ENCODE measurements around the gene FRMD4A. TPM values are rescaled to one million over a fixed set of nuclear protein-coding genes. Genes with fewer than 3 reads are reported as not detected.
"Not testable (repeated sequence)": the region's sequence is repeated elsewhere in the genome, so short reads cannot be mapped to it uniquely, and the experiment has no call there.

The FRMD4A gene
- total RNA-seq, 1 experiment from 2014 or later: 17.1 TPM

GRCh38 chr10:13961853-13962252 lies 368.9 kb downstream of the FRMD4A start:
- Histone ChIP-seq H3K36me3 (no peaks in the 10 kb centered on the region), H3K4me3 (no peak overlapping the region), H3K27ac (no peak overlapping the region), H3K9me3 (replicated peaks) (no peaks in the 10 kb centered on the region), H3K4me1 (peaks cover 15% of the 10 kb centered on the region), H3K27me3 (no peaks in the 10 kb centered on the region)
- DNase-seq: no peak

GRCh38 chr10:13961097-13961496 lies 369.6 kb downstream of the FRMD4A start:
- Histone ChIP-seq H3K27ac (peak overlapping the region; percentile 61), H3K36me3 (no peaks in the 10 kb centered on the region), H3K4me1 (peaks cover 15% of the 10 kb centered on the region), H3K4me3 (no peak overlapping the region), H3K27me3 (no peaks in the 10 kb centered on the region), H3K9me3 (replicated peaks) (no peaks in the 10 kb centered on the region)
- DNase-seq: peak; percentile 52 to 67

GRCh38 chr10:13960603-13961002 lies 370.1 kb downstream of the FRMD4A start:
- H3K4me1 ChIP-seq: peaks cover 15% of the 10 kb centered on the region
- no peak for DNase-seq

GRCh38 chr10:13959443-13960359 lies 371.0 kb downstream of the FRMD4A start:
- Histone ChIP-seq H3K27ac (no peak overlapping the region), H3K4me1 (peaks cover 15% of the 10 kb centered on the region), H3K9me3 (replicated peaks) (no peaks in the 10 kb centered on the region), H3K27me3 (no peaks in the 10 kb centered on the region), H3K4me3 (no peak overlapping the region), H3K36me3 (no peaks in the 10 kb centered on the region)
- no peak for DNase-seq

More at GRCh38 chr10:13960603-13961002, 370.1 kb downstream of the FRMD4A start:
- no peaks in the 10 kb centered on the region for H3K9me3 ChIP-seq (replicated peaks)
- H3K36me3 ChIP-seq: no peaks in the 10 kb centered on the region
- H3K4me3 ChIP-seq: no peak overlapping the region
- peak overlapping the region; percentile 61 for H3K27ac ChIP-seq
- no peaks in the 10 kb centered on the region for H3K27me3 ChIP-seq

- Histone ChIP-seq H3K4me1 (peaks cover 13% of the 10 kb centered on the region), H3K36me3 (no peaks in the 10 kb centered on the region), H3K9me3 (replicated peaks) (no peaks in the 10 kb centered on the region), H3K27me3 (no peaks in the 10 kb centered on the region), H3K27ac (no peak overlapping the region), H3K4me3 (no peak overlapping the region)
- no peak for DNase-seq
Measured at GRCh38 chr10:13957856-13958255, 372.9 kb downstream of the FRMD4A start.

- Histone ChIP-seq H3K27me3 (no peaks in the 10 kb centered on the region), H3K4me1 (peaks cover 12% of the 10 kb centered on the region), H3K4me3 (no peak overlapping the region), H3K9me3 (replicated peaks) (no peaks in the 10 kb centered on the region), H3K36me3 (no peaks in the 10 kb centered on the region), H3K27ac (no peak overlapping the region)
- no peak for DNase-seq
Measured at GRCh38 chr10:13956826-13957225, 373.9 kb downstream of the FRMD4A start.

GRCh38 chr10:13955409-13956068 lies 375.2 kb downstream of the FRMD4A start:
- Histone ChIP-seq H3K4me3 (no peak overlapping the region), H3K27me3 (no peaks in the 10 kb centered on the region), H3K27ac (no peak overlapping the region), H3K4me1 (peaks cover 2% of the 10 kb centered on the region; the same call in 1 of the 2 replicates), H3K9me3 (replicated peaks) (no peaks in the 10 kb centered on the region), H3K36me3 (no peaks in the 10 kb centered on the region)
- no peak for DNase-seq

GRCh38 chr10:13954195-13954594 lies 376.5 kb downstream of the FRMD4A start:
- not testable (repeated sequence) for H3K27me3 ChIP-seq; H3K36me3 ChIP-seq; DNase-seq; H3K27ac ChIP-seq; H3K4me1 ChIP-seq; H3K9me3 ChIP-seq (replicated peaks); H3K4me3 ChIP-seq

GRCh38 chr10:13953371-13953770 lies 377.4 kb downstream of the FRMD4A start:
- Histone ChIP-seq H3K9me3 (replicated peaks) (no peaks in the 10 kb centered on the region), H3K36me3 (no peaks in the 10 kb centered on the region), H3K27me3 (no peaks in the 10 kb centered on the region), H3K27ac (no peak overlapping the region), H3K4me3 (no peak overlapping the region), H3K4me1 (peaks cover 5% of the 10 kb centered on the region; the same call in 1 of the 2 replicates)
- no peak for DNase-seq

GRCh38 chr10:13950543-13950939 lies 380.2 kb downstream of the FRMD4A start:
- DNase-seq: no peak
- no peak overlapping the region for H3K4me3 ChIP-seq
- H3K27me3 ChIP-seq: no peaks in the 10 kb centered on the region
- H3K36me3 ChIP-seq: no peaks in the 10 kb centered on the region
- peak overlapping the region; percentile 20 for H3K27ac ChIP-seq
- H3K9me3 ChIP-seq (replicated peaks): no peaks in the 10 kb centered on the region
- H3K4me1 ChIP-seq: peaks cover 5% of the 10 kb centered on the region; the same call in 1 of the 2 replicates

GRCh38 chr10:13949844-13950542 lies 380.7 kb downstream of the FRMD4A start:
- peak overlapping the region; percentile 20 for H3K27ac ChIP-seq
- peaks cover 5% of the 10 kb centered on the region; the same call in 1 of the 2 replicates for H3K4me1 ChIP-seq
- no peak overlapping the region for H3K4me3 ChIP-seq
- no peaks in the 10 kb centered on the region for H3K27me3 ChIP-seq
- no peaks in the 10 kb centered on the region for H3K9me3 ChIP-seq (replicated peaks)
- no peaks in the 10 kb centered on the region for H3K36me3 ChIP-seq
- peak; percentile 21 to 28 for DNase-seq

- no peaks in the 10 kb centered on the region for H3K9me3 ChIP-seq (replicated peaks)
- H3K27ac ChIP-seq: no peak overlapping the region
- DNase-seq: no peak
Measured at GRCh38 chr10:13946209-13946460, 384.6 kb downstream of the FRMD4A start.

GRCh38 chr10:13945390-13946208 lies 385.1 kb downstream of the FRMD4A start:
- Histone ChIP-seq H3K4me3 (no peak overlapping the region), H3K27me3 (no peaks in the 10 kb centered on the region), H3K9me3 (replicated peaks) (no peaks in the 10 kb centered on the region), H3K36me3 (no peaks in the 10 kb centered on the region), H3K27ac (no peak overlapping the region), H3K4me1 (peaks cover 5% of the 10 kb centered on the region; the same call in 1 of the 2 replicates)
- no peak for DNase-seq

More at GRCh38 chr10:13946209-13946460, 384.6 kb downstream of the FRMD4A start:
- Histone ChIP-seq H3K4me1 (peaks cover 5% of the 10 kb centered on the region; the same call in 1 of the 2 replicates), H3K4me3 (no peak overlapping the region), H3K27me3 (no peaks in the 10 kb centered on the region), H3K36me3 (no peaks in the 10 kb centered on the region)

- Histone ChIP-seq H3K4me3 (no peak overlapping the region), H3K27me3 (no peaks in the 10 kb centered on the region), H3K9me3 (replicated peaks) (0 out of 2 replicates have a peak, but pooled peaks cover 2% of the 10 kb centered on the region), H3K27ac (no peak overlapping the region), H3K36me3 (no peaks in the 10 kb centered on the region), H3K4me1 (no peaks in the 10 kb centered on the region)
- peak in 1 of 2 experiments; percentile 34 for DNase-seq
Measured at GRCh38 chr10:13944823-13945222, 385.9 kb downstream of the FRMD4A start.
